Tibial artery (tissue), 4 donors: ENCODE results near the gene KCTD20.
A peak's percentile ranks its signal among the peaks of the same experiment; 100 is the strongest.
"Not testable (repeated sequence)": the region's sequence is repeated elsewhere in the genome, so short reads cannot be mapped to it uniquely, and the experiment has no call there.

Experiments
- DNase-seq, 2 donors: peaks; one replicate each; pipeline ENCODE4 v3.0.0-alpha.2; 2019
- H3K27ac ChIP-seq, 2 donors: fragments of 200-600 bp; sonication (generic) in 1 of 2; 1 replicate in 1 of 2; 2 replicates in 1 of 2; pipeline ENCODE4 v1.5.1; 2018 to 2019; ENCODE audit warnings: mild to moderate bottlenecking in 1 of 2
- H3K27me3 ChIP-seq, 2 donors: fragments of 200-600 bp; sonication (generic) in 1 of 2; one replicate each; pipeline versions ENCODE4 v1.5.1 to v1.6.0; 2016 to 2019
- H3K36me3 ChIP-seq, 3 donors: fragments of 200-600 bp; sonication (generic) in 2 of 3; one replicate each; pipeline ENCODE4 v1.5.1; 2016 to 2019; ENCODE audit warnings: mild to moderate bottlenecking in 2 of 3
- H3K4me1 ChIP-seq, 4 donors: fragments of 200-600 bp; sonication (generic) in 2 of 4; 1 replicate in 3 of 4; 2 replicates in 1 of 4; pipeline ENCODE4 v1.5.1; 2016 to 2019
- H3K4me3 ChIP-seq, 2 donors: fragments of 200-600 bp; sonication (generic) in 1 of 2; 1 replicate in 1 of 2; 2 replicates in 1 of 2; pipeline ENCODE4 v1.5.1; 2018 to 2019; ENCODE audit warnings: mild to moderate bottlenecking in 2 of 2
- H3K9me3 ChIP-seq, 3 donors: fragments of 200-600 bp; sonication (generic) in 1 of 3; one replicate each; pipeline ENCODE4 v1.5.1; 2016 to 2019
- CTCF ChIP-seq, 2 experiments: fragments of 200-600 bp in 1 of 2; fragments of 450-650 bp in 1 of 2; IDR thresholded peaks; one replicate each; pipeline ENCODE4 v1.5.1; 2017 to 2019; ENCODE audit warnings: antibody characterized with exemption in 2 of 2, mild to moderate bottlenecking in 1 of 2, moderate library complexity in 1 of 2
- intact Hi-C: fragments of 100-400 bp; cut with DNase I; formaldehyde crosslinking; loops from one replicate; pipeline ENCODE4 v1.15.0; 2023; ENCODE audit warnings: low total_unique reads

Gene KCTD20

GRCh38 chr6:36442671-36443470 is at the start of gene KCTD20, which contains the start of gene PXT1:
TSS of gene KCTD20 (plus strand) at chr6:36443000. CDS start at chr6:36470098, 27,098 bp downstream.
TSS of gene PXT1 (minus strand) at chr6:36442854. CDS start at chr6:36426082, 16,772 bp downstream.
- peak; percentile 82 to 91 for DNase-seq
- intact Hi-C loops = loop anchor here (2.0 to 5.0 kb wide), 2 partner anchors 20 to 149 kb away; partner anchors contain the start of gene SRSF3
- H3K4me3 ChIP-seq = peak within 1 kb of the TSS; percentile 88 to 95
- peak within 1 kb of the TSS; percentile 96 to 97 for H3K27ac ChIP-seq
- TF ChIP-seq CTCF (IDR thresholded peaks at IDR 0.05) = peak in 1 of 2 experiments; percentile 20
- H3K36me3 ChIP-seq = no peaks in the 10 kb centered on the region
- H3K27me3 ChIP-seq = no peaks in the 10 kb centered on the region
- H3K9me3 ChIP-seq = no peaks in the 10 kb centered on the region
- H3K4me1 ChIP-seq = peaks cover 0 to 53% (median 24%) of the 10 kb centered on the region in 4 donors

GRCh38 chr6:36399970-36400369 is 42.8 kb upstream of the KCTD20 start:
- intact Hi-C loops = no loop called here
- H3K4me3 ChIP-seq = no peak overlapping the region
- no peaks in the 10 kb centered on the region for H3K27me3 ChIP-seq
- H3K9me3 ChIP-seq = no peaks in the 10 kb centered on the region
- no peak overlapping the region for H3K27ac ChIP-seq
- H3K4me1 ChIP-seq = no peaks in the 10 kb centered on the region
- DNase-seq = no peak
- H3K36me3 ChIP-seq = no peaks in the 10 kb centered on the region
- TF ChIP-seq CTCF (IDR thresholded peaks at IDR 0.05) = no peak

GRCh38 chr6:36402481-36402880 is 40.3 kb upstream of the KCTD20 start:
- H3K9me3 ChIP-seq = no peaks in the 10 kb centered on the region
- H3K4me3 ChIP-seq = no peak overlapping the region
- H3K4me1 ChIP-seq = no peaks in the 10 kb centered on the region
- H3K27me3 ChIP-seq = peaks cover 0 to 5% of the 10 kb centered on the region in 2 donors
- intact Hi-C loops = no loop called here
- DNase-seq = no peak
- no peak overlapping the region for H3K27ac ChIP-seq
- no peak for TF ChIP-seq CTCF (IDR thresholded peaks at IDR 0.05)
- no peaks in the 10 kb centered on the region for H3K36me3 ChIP-seq

- intact Hi-C loops = no loop called here
- Histone ChIP-seq H3K9me3 (no peaks in the 10 kb centered on the region), H3K27me3 (peaks cover 0 to 5% of the 10 kb centered on the region in 2 donors), H3K4me1 (no peaks in the 10 kb centered on the region), H3K27ac (no peak overlapping the region), H3K4me3 (no peak overlapping the region), H3K36me3 (no peaks in the 10 kb centered on the region)
- DNase-seq = no peak
- TF ChIP-seq CTCF (IDR thresholded peaks at IDR 0.05) = no peak
These were observed 38.6 kb upstream of the KCTD20 start for GRCh38 chr6:36404164-36404563.

- not testable (repeated sequence) for H3K36me3 ChIP-seq, H3K4me3 ChIP-seq, H3K4me1 ChIP-seq, H3K27ac ChIP-seq, H3K9me3 ChIP-seq, DNase-seq, H3K27me3 ChIP-seq
- intact Hi-C loops = loop anchor here (10.0 kb wide), 1 partner anchor 335 kb away; no protein-coding TSS in a partner anchor
These were observed 33.1 kb upstream of the KCTD20 start for GRCh38 chr6:36409718-36410117.
